Measurements from ENCODE around the gene MARK4.
A peak's percentile ranks its signal among the peaks of the same experiment; 100 is the strongest.
"Not testable (repeated sequence)": the region's sequence is repeated elsewhere in the genome, so short reads cannot be mapped to it uniquely, and the experiment has no call there.

The MARK4 gene

DNA sequence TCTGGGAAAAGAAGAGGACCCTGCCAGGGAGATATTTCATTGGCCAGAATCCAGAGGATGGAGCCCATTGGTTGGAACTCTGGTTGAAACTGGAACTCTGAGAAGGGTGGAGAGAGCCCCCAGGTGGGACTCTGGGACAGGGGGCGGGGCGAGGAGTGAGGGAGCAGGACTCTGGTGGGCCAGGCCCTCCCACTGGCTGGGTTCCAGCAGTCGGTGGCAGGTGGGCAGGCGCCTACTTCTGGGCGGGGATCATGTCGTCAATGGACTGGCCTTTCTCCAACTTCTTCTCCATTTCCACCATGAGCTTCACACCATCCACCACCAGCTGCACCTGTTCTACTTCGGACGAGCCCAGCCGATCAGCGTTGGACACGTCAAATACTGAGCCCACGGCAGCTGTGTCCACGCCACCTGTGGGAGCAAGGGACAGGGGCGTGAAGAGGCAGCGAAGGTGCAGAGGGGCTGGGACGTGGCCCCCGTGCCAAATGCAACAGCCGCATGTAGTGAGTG is 55.5 kb downstream of the MARK4 start:
- DNase-seq (ENCODE audit: low read depth), result no peak

DNA sequence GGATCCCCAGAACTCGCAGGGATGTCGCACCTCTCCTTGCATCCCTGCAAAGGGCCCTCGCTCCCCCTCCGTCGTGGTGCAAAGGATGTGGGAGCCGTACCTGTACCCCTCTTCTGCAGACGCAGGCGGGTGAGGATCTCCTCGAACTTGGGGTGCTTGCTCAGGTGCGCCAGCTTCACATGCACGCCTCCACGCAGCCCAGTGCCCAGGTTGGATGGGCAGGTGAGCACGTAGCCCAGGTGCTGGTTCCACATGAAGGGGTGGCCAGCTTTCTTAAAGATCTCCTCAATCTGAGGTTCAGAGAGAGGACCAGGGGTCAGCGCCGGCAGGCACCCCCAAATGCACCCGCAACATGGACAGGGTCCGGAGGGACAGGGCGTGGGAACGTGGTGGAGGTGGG is 56.3 kb downstream of the MARK4 start:
- DNase-seq (ENCODE audit: low read depth), result no peak

DNA sequence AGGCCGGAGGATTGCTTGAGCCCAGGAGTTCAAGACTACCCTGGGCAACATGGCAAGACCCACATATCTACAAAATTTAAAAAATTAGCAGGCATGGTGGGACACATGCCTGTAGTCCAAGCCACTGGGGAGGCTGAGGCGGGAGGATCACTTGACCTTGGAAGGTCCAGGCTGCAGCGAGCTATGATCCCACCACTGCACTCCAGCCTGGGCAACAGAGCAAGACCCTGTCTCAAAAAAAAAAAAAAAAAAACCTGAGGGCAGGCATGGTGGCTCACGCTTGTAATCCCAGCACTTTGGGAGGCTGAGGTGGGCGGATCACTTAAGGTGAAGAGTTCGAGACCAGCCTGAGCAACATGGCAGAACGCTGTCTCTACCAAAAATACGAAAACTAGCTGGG is 58.3 kb downstream of the MARK4 start:
- DNase-seq (ENCODE audit: low read depth), result not testable (repeated sequence)

DNA sequence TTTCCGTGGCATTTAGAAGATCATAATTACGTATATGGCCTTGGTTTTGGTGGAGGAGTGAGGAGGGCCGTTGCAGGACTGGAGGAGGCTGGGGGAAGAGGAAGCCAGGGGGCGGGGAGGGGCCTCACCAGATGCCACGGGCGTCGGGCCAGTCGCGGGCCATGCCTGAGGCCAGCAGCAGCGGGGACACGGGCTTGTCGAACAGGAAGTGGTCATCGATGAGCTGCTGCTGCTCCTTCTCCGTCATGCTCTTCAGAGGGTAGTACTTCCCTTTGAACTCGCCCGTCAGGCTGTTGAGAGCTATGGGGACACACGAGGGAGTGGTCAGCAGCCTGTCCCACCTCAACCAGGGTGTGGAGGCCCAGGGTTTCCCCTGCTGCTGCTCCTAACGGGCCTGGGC is 60.5 kb downstream of the MARK4 start:
- DNase-seq (ENCODE audit: low read depth), result peak; percentile 83

DNA sequence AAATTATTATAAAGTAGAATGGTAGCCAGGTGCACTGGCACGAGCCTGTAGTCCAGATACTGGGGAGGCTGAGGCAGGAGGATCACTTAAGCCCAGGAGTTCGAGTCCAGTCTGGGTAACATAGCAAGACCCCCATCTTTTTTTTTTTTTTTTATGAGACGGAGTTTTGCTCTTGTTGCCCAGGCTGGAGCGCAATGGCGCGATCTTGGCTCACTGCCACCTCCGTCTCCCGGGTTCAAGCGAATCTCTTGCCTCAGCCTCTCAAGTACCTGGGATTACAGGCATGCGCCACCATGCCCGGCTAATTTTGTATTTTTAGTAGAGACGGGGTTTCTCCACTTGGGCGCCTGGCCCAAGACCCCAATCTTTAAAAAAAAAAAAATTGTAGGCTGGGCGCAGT is 61.2 kb downstream of the MARK4 start:
- DNase-seq (ENCODE audit: low read depth), result not testable (repeated sequence)

DNA sequence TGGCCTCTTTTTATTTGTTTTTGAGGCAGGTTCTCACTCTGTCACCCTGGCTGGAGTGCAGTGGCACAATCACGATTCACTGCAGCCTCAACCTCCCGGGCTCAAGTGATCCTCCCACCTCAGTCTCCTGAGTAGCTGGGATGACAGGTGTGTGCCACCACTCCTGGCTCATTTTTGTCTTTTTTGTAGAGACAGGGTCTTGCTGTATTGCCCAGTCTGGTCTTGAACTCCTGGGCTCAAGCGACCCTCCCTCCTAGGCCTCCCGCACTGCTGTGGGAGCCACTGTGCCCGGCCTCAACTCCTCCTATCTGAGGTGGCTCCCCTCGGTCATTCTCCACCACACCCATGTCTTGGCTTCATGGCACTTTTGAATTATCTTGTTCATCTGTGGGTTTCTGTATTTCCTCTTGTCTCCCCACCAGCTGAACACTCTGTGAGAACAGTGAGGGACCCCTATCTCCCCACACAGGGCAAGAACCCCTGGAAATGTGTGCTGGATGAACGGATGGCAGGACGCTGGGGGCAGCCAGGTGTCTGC is 63.7 kb downstream of the MARK4 start:
- DNase-seq (ENCODE audit: low read depth), result no peak

DNA sequence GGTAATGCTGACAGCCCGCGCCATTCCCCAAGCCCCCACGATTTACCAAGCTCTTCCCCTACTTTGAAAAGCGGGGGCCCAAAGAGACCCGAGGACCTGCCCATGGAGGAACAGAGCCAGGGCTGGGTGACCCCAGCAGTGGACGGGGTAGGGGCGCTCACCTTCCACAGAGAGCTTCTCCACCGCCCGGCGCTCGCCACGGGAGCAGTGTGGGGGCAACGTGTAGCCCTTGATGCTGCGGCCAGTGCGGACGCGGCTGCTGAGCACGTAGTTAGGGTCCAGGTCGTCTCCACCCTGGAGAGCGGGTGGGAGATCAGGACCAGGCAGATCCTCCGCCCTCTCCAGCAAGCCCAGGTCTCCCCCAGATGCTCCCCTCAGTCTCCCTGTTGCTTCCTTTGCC is 64.2 kb downstream of the MARK4 start:
- no peak for DNase-seq (ENCODE audit: low read depth)

DNA sequence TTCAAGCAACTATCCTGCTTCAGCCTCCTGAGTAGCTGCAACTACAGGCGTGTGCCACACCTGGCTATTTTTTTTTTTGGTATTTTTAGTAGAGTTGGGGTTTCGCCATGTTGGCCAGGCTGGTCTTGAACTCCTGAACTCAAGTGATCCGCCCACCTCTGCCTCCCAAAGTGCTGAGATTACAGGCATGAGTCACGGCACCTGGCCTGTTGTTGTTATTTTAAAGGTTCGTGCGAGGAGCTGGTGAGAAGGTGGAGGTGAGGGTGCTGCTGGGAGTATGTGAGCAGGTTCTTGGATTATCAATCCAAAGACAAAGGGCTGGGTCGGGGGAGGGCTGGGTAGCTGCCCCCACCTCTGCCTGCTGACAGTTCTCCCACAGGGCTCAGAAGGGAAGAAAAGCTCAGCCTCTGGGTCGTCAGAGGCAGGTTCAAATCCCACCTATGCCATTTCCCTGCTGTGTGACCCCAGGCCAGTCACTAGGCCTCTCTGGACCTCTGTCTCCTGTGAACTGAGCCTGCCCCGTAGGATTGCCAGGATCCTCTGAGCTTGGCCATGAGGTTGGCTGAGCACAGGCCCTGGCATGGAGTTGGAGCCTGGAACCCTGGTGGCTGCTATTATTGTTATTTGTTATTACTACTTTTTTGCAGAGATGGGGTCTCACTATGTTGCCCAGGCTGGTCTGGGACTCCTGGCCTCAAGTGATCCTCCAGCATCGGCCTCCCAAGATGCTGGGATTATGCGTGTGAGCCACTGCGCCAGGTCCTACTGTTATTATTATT is 70.1 kb downstream of the MARK4 start:
- no peak for DNase-seq (ENCODE audit: low read depth)

DNA sequence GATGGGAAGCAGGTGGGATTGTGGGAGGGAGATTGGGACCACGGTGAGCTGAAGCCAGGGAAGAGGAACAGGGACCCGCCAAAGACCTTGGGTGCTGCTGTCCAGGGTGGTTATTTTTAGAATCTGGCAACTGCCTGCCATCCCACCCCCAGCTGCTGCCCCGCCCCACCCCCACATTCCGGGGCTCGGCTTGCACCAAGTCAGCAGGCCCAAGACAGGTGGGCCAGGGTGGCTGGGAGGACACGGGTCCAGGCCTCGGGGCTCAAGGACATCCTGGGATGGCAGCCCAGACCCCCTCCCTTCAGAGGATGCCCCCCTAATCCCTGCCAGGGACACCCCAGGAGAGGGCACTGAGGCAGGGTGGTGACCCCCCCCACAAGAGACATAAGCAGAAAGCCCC is 70.8 kb downstream of the MARK4 start:
- no peak for DNase-seq (ENCODE audit: low read depth)

DNA sequence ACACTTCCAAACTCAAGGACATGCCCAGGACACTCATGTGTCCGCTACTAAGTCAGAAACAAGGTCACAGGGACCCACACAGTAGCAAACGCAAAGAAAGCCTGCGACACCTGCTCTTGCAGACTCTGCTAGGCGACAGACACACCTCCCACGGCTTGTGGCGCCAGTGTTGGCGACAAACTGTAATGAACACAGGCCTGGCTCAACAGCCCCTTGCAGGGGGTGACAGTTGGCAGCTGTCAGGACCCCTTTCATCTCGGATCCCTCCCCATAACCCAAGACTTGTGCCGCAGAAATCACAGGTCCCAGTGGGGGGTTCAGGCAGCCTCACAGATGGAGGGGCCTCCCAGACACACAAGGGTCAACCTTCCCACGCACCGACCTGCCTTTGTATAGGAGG is 71.2 kb downstream of the MARK4 start:
- no peak for DNase-seq (ENCODE audit: low read depth)

DNA sequence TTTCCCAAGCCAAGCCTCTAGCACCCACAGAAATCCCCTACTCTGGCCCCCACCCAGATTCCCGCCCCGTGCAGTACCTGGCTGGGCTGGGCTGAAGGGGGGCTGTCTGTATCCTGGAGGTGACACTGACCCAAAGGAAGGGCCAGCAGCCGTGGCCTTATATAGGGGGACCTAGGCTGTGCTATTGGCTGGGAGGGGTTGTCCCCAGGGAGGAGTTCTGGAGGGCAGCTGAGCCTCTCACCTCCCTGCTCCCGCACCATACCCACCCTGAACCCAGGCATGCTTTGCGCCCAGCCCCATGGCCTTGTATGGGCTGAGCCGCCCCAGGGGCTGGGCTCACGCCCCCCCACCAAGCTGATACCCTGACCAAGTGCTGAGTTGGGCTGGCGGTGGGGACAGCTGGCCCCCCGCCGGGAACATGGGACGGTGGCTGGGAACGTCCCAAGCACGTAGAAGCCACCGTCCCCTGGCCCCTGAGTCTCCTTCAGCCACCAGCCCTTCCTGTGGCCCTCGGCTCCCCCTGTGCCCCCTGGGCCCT is 71.7 kb downstream of the MARK4 start, which contains the start of gene CKM:
TSS of gene CKM (minus strand) at position 132 of the 538 bp plus-strand sequence. CDS start 3,162 bp downstream, outside the sequence.
- no peak for DNase-seq (ENCODE audit: low read depth)

DNA sequence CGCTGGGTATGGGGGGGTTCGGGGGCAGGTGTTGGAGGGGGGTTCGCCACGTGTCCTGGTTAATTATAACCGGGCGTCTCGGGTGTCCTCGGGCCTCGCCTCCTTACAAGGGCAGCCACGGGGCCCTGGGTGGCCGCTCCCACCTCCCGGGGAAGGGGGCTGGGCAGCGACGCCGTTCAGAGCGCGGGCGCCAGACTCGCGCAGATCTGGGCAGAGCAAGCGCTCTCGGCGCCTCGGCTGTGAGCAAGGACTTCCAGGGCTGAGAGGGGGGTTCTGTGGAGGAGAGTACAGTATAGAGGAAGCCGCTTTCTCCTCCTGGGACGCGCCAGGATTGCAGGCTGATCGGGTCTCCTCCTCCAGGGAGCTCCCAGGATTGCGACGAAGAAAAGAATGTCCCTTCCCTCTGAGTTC is 72.6 kb downstream of the MARK4 start:
- peak; percentile 22 for DNase-seq (ENCODE audit: low read depth)

DNA sequence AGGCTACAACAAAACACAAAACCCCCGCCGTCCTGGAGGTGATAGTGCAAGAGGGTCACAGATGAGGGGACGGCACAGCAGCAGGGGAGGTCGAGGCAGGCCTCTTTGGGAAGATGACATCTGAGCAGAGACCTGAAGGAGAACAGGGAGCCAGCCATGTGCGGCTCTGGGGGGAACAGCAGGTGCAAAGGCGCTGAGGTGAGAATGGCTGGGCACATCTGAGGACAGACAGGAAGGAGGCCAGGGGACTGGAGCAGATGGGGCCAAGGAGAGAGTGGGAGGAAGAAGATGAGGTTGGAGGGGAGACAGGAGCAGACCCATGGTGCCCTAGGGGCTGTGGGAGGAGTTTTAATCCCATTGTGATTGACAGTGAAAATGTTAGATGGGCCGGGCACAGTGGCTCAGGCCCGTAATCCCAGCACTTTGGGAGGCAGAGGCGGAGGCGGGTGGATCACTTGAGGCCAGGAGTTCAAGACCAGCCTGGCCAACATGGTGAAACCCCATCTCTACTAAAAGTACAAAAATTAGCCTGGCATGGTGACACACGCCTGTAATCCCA is 73.4 kb downstream of the MARK4 start:
- DNase-seq (ENCODE audit: low read depth), result no peak

DNA sequence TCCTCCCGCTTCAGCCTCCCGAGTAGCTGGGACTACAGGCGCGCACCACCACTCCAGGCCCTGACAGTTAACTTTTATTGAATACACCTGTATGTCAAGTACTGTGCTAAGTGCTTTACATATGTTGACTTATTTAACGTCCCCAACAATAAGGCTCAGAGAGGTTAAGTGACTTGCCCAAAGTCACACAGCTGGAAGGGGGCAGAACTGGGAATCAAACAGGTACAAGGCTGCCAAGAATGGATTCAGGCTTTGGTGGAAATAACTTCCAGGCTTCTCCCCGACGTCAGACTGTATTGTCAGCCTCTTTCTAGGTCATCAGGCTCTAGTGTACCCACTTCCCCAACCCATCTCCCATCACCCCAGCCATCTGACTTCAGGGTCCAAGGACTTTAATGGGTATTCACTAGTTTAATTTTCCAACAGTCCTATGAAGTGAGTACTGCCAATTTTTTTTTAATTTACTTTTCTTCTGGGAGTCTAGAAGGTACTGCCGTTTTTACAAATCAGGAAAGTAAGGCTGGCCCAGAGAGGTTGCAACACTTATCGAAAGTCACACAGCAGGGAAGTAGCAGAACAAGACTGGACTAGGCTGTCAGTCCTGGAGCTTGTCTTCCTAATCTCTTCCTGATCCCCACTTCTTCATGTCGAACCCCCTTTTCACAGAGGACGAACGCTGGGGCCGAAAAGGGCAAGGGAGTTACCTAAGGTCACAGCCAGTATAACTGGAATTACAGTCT is 76.5 kb downstream of the MARK4 start:
- DNase-seq (ENCODE audit: low read depth), result no peak

DNA sequence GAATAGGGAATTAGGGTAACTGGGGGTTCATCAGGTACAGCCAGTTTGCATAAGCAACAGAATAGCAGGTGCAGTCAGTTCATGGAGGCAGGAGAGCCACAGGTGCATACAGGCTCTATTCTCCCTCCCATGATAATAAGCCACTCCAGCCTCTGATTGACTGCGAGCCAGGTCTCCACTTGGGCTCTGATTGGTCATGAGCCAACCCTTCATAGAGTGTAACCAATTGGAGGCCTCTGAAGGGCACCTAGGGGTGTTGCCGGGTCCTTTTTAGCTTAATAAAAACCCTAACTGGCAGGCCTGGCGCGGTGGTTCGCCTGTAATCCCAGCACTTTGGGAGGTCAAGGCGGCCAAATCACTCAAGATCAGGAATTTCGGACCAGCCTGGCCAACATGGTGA is 80.3 kb downstream of the MARK4 start:
- no peak for DNase-seq (ENCODE audit: low read depth)

DNA sequence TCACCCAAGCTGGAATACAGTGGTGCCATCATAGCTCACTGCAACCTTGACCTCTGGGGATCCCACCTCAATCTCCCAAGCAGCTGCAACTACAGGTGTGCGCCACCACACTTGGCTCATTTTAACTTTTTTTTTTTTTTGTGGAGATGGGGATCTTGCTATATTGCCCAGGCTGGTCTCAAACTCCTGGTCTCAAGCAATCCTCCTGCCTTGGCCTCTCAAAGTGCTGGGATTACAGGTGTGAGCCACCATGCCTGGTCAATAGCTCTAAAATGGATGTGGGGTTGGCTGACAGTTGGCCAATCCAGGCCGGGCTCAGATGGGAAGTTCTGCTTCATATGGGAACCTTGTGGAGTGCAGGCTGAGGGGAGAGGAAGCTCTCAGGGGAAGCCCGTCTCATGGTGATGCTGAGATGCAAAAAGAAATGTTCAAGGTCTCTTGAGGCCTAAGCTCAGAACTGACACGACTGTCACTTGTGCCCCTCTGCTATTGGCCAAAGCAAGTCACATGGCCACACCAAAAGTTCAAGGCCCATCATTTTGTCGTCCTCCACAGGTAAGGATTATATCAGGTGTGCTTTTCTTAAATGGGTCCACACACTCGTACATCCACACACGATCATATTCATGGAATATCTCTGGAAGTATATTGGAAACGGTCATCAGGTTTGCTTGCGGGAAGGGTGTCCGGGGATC is 82.7 kb downstream of the MARK4 start:
- DNase-seq (ENCODE audit: low read depth), result no peak

DNA sequence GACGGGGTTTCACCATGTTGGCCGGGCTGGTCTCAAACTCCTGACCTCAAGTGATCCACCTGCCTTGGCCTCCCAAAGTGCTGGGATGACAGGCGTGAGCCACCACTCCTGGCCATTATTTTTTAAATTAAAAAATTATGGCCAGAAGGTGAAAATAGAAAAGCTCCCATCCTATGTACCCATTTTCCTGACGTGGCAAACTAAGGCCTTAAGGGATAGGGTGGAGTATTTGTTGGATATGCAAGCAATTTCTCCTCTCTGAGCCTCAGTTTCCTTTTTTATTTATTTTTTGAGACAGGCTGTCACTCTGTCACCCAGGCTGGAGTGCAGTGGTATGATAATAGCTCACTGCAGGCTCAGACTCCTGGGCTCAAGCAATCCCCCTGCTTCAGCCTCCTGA is 83.8 kb downstream of the MARK4 start:
- DNase-seq (ENCODE audit: low read depth), result not testable (repeated sequence)

DNA sequence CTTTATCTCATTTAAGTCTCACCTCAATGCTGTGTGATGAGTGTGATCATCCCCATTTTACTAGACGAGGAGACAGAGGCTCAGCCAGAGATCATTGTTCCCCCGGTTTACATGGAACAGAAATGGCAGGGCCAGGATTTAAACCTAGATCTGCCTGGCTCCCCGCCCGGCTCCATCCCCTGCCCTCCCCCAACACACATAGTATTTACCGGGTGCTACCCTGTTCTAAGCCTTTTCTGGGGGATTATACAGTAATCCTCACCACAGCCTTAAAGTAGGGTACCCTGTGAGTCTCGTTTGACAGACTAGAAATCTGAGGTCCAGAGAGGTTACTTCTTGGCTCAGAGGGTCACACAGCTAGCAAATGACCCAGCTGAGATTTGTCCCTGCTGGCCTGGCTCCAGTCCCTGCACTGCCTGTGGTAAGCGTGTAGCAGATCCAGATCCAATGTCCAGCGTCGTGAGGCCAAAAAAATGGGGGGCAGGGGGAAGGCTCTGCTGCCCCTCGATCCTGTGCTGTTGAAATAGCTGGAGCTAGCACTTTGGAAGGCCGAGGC is 85.7 kb downstream of the MARK4 start:
- DNase-seq (ENCODE audit: low read depth), result no peak

DNA sequence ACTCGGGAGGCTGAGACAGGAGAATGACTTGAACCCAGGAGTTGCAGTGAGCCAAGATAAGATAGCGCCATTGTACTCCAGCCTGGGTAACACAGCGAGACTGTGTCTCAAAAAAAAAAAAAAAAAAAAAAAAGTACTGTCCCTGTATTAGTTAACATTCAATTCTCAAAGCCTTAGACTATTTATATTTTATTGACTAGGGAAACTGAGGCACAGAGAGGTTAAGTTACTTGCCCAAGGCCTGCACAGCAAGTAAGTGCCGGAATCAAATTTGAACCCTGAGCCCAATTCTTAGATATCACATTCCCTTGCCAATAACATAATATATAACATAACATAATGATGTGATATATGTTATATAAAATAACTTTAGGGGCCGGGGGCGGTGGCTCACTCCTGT is 88.6 kb downstream of the MARK4 start:
- no peak for DNase-seq (ENCODE audit: low read depth)

DNA sequence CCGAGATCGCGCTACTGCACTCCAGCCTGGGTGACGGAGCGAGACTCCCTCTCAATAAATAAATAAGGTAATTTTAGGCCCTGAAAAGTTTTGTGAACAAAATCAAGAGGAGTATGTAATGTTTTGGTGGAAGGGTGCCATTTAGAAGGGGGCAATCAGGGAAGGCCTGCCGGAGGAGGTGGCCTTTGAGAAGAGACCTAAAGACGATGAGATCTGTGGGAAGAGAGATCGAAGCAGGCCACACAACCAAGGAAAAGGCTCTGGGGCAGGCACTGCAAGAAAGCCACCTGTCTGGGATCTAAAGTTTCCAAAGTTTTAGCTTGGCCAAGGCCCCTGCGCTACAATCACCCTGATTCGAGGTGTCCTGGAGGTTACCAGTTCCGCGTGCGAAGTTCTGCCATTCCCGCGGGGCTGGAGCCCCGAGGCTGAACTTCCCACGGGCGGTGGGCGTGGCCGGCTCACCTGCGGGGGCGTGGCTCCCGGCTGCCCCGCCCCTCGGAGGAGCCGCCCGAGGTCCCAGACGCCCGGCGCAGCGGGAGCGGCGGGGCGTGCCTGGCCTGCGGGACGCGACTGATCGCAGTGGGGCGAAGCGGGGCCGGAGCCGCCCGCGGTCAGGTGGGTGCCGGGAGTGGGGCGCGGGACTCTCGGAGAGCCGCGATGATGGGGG is 89.3 kb downstream of the MARK4 start, which contains the start of gene KLC3:
TSS of gene KLC3 (plus strand) at position 519 of the 667 bp plus-strand sequence. CDS start 4,792 bp downstream, outside the sequence.
- no peak for DNase-seq (ENCODE audit: low read depth)

Measured in CMK (cell line).